H9 (cell line): Measurements from ENCODE around the gene NPIPA1. TPM values are rescaled to one million over a fixed set of nuclear protein-coding genes. Genes with fewer than 3 reads are reported as not detected.
"Not testable (repeated sequence)": the region's sequence is repeated elsewhere in the genome, so short reads cannot be mapped to it uniquely, and the experiment has no call there.

Experiments used
- DNase-seq: peaks from one replicate; pipeline ENCODE4 v3.0.0-alpha.2; 2017
- H2AFZ ChIP-seq: one replicate; pipeline ENCODE4 v1.6.1; 2013; ENCODE audit warnings: mild to moderate bottlenecking, low read length, control low read depth, moderate library complexity
- H2AK5ac ChIP-seq: 2 replicates; pipeline ENCODE4 v1.6.1; 2013; ENCODE audit warnings: low read length, control low read depth, mixed read lengths; ENCODE audit not compliant: insufficient read length
- H2BK120ac ChIP-seq: one replicate; pipeline ENCODE4 v1.6.1; 2013; ENCODE audit warnings: low read depth, mild to moderate bottlenecking, low read length, control low read depth, inconsistent platforms; ENCODE audit not compliant: poor library complexity, severe bottlenecking
- H2BK12ac ChIP-seq: 2 replicates; pipeline ENCODE4 v1.6.1; 2013; ENCODE audit warnings: low read length, control low read depth, mixed read lengths, low read depth; ENCODE audit not compliant: insufficient read length
- H2BK15ac ChIP-seq: 2 replicates; pipeline ENCODE4 v1.6.1; 2013; ENCODE audit warnings: low read depth, low read length, control low read depth
- H2BK20ac ChIP-seq: one replicate; pipeline ENCODE4 v1.6.1; 2013; ENCODE audit warnings: low read depth, mild to moderate bottlenecking, low read length, control low read depth, inconsistent platforms; ENCODE audit not compliant: poor library complexity, severe bottlenecking
- H2BK5ac ChIP-seq: 2 replicates; pipeline ENCODE4 v1.6.1; 2013; ENCODE audit warnings: low read length, control low read depth, mixed read lengths; ENCODE audit not compliant: insufficient read length
- H3K14ac ChIP-seq: 2 replicates; pipeline ENCODE4 v1.6.1; 2013; ENCODE audit warnings: low read length, control low read depth; ENCODE audit not compliant: insufficient read depth
- H3K18ac ChIP-seq: 2 replicates; pipeline ENCODE4 v1.6.1; 2013; ENCODE audit warnings: low read depth, mild to moderate bottlenecking, mixed read lengths, low read length, control low read depth; ENCODE audit not compliant: insufficient read length
- H3K23ac ChIP-seq: 2 replicates; pipeline ENCODE4 v1.6.1; 2013; ENCODE audit warnings: low read length, control low read depth, mixed read lengths, low read depth; ENCODE audit not compliant: insufficient read length
- H3K23me2 ChIP-seq: 2 replicates; pipeline ENCODE4 v1.6.1; 2013; ENCODE audit warnings: low read depth, mild to moderate bottlenecking, mixed read lengths, low read length, control low read depth; ENCODE audit not compliant: insufficient read length, poor library complexity, severe bottlenecking
- H3K27ac ChIP-seq: 2 replicates; pipeline ENCODE4 v1.5.1; 2013; ENCODE audit warnings: low read length, control low read depth, mixed read lengths, low read depth; ENCODE audit not compliant: insufficient read length
- H3K27me3 ChIP-seq: 2 replicates; pipeline ENCODE4 v1.6.1; 2013; ENCODE audit warnings: low read length, control low read depth, inconsistent platforms; ENCODE audit not compliant: insufficient read depth
- H3K4ac ChIP-seq: 2 replicates; pipeline ENCODE4 v1.6.1; 2013; ENCODE audit warnings: low read depth, mild to moderate bottlenecking, control low read depth, inconsistent platforms, low read length, moderate library complexity
- H3K4me1 ChIP-seq: 2 replicates; pipeline ENCODE4 v1.6.1; 2013; ENCODE audit warnings: low read length, control low read depth, inconsistent platforms; ENCODE audit not compliant: insufficient read depth
- H3K4me2 ChIP-seq: 2 replicates; pipeline ENCODE4 v1.6.1; 2013; ENCODE audit warnings: low read length, control low read depth, mixed read lengths; ENCODE audit not compliant: insufficient read length, insufficient read depth
- H3K56ac ChIP-seq: 2 replicates; pipeline ENCODE4 v1.6.1; 2013; ENCODE audit warnings: low read depth, mild to moderate bottlenecking, mixed read lengths, low read length, control low read depth; ENCODE audit not compliant: insufficient read length
- H3K79me1 ChIP-seq: 2 replicates; pipeline ENCODE4 v1.6.1; 2013; ENCODE audit warnings: low read depth, mild to moderate bottlenecking, moderate library complexity, low read length, control low read depth, inconsistent platforms; ENCODE audit not compliant: insufficient read depth, poor library complexity, severe bottlenecking
- H3K79me2 ChIP-seq: 2 replicates; pipeline ENCODE4 v1.6.1; 2013; ENCODE audit warnings: low read length, control low read depth, inconsistent platforms; ENCODE audit not compliant: insufficient read depth
- H3K9ac ChIP-seq: 2 replicates; pipeline ENCODE4 v1.6.1; 2013; ENCODE audit warnings: low read length, control low read depth, mixed read lengths; ENCODE audit not compliant: insufficient read length; ENCODE audit errors: extremely low read depth
- H3K9me3 ChIP-seq: one replicate; pipeline ENCODE4 v1.6.1; 2013; ENCODE audit warnings: low read depth, low read length, inconsistent platforms; ENCODE audit not compliant: control insufficient read depth
- H3T11ph ChIP-seq: one replicate; pipeline ENCODE4 v1.6.1; 2013; ENCODE audit warnings: mild to moderate bottlenecking, low read length, control low read depth, inconsistent platforms
- H4K20me1 ChIP-seq: one replicate; pipeline ENCODE4 v1.6.1; 2013; ENCODE audit not compliant: control insufficient read depth, insufficient read length, insufficient read depth
- H4K5ac ChIP-seq: 2 replicates; pipeline ENCODE4 v1.6.1; 2013; ENCODE audit warnings: low read depth, mild to moderate bottlenecking, mixed read lengths, low read length, control low read depth; ENCODE audit not compliant: insufficient read length
- H4K8ac ChIP-seq: replicated peaks from 2 replicates; pipeline ENCODE4 v1.6.1; 2013; ENCODE audit warnings: low read length, control low read depth, mixed read lengths, low read depth; ENCODE audit not compliant: insufficient read length
- H4K91ac ChIP-seq: 2 replicates; pipeline ENCODE4 v1.6.1; 2013; ENCODE audit warnings: low read depth, mild to moderate bottlenecking, moderate library complexity, mixed read lengths, low read length, control low read depth; ENCODE audit not compliant: insufficient read length
- H3K27ac Mint-ChIP-seq, 3 experiments: 2 replicates in 2 of 3; 3 replicates in 1 of 3; pipeline ENCODE4 v1.8.0; 2020 to 2021; ENCODE audit warnings: mixed read lengths in 3 of 3, mild to moderate bottlenecking in 1 of 3, moderate library complexity in 1 of 3
- H3K27me3 Mint-ChIP-seq: 2 replicates; pipeline ENCODE4 v1.8.0; 2021; ENCODE audit warnings: low read depth, mild to moderate bottlenecking, moderate library complexity, mixed read lengths
- H3K36me3 Mint-ChIP-seq, 3 experiments: 2 replicates in 2 of 3; 3 replicates in 1 of 3; pipeline ENCODE4 v1.8.0; 2020 to 2021; ENCODE audit warnings: low read depth in 3 of 3, mixed read lengths in 3 of 3; ENCODE audit not compliant: insufficient read depth in 1 of 3
- H3K4me1 Mint-ChIP-seq, 2 experiments: 2 replicates each; pipeline ENCODE4 v1.8.0; 2020; ENCODE audit warnings: mixed read lengths in 2 of 2
- H3K4me3 Mint-ChIP-seq, 2 experiments: 2 replicates in 1 of 2; 3 replicates in 1 of 2; pipeline ENCODE4 v1.8.0; 2020 to 2021; ENCODE audit warnings: mild to moderate bottlenecking in 2 of 2, mixed read lengths in 2 of 2, moderate library complexity in 1 of 2
- H3K9me3 Mint-ChIP-seq, 2 experiments: 2 replicates in 1 of 2; 3 replicates in 1 of 2; pipeline ENCODE4 v1.8.0; 2020; ENCODE audit warnings: mild to moderate bottlenecking in 2 of 2, mixed read lengths in 2 of 2, moderate library complexity in 1 of 2
- CTCF ChIP-seq: fragments of 200-600 bp; sonication (generic); conservative IDR thresholded peaks from 3 replicates; pipeline ENCODE4 v1.8.0; 2021; ENCODE audit warnings: antibody characterized with exemption, mild to moderate bottlenecking
- WGBS: extraction: QIAGEN DNeasy Blood & Tissue Kit; methylation state at CpG from one replicate; pipeline ENCODE4 v1.1.7; 2013; ENCODE audit warnings: missing lambda C conversion rate, low lambda C conversion rate, mixed read lengths; ENCODE audit not compliant: insufficient read length; ENCODE audit errors: extremely low coverage; 5-methylcytosine and 5-hydroxymethylcytosine counted together
- total RNA-seq: library from RNA; stranded (reverse); gene quantifications from 2 replicates; pipeline ENCODE4 v1.2.1, GENCODE V29; 2021

NPIPA1 gene
- total RNA-seq, 1 experiment from 2014 or later: 130 TPM

- not testable (repeated sequence) for H3K4ac ChIP-seq, H3K23ac ChIP-seq, H3T11ph ChIP-seq, H3K4me1 ChIP-seq, H4K20me1 ChIP-seq, H2BK15ac ChIP-seq, H3K27me3 Mint-ChIP-seq, H2BK20ac ChIP-seq, H2BK120ac ChIP-seq, H4K91ac ChIP-seq, H3K9me3 ChIP-seq, H3K27me3 ChIP-seq, H3K23me2 ChIP-seq, H4K8ac ChIP-seq, H2BK12ac ChIP-seq, H4K5ac ChIP-seq, H2AK5ac ChIP-seq, H2BK5ac ChIP-seq, H3K36me3 Mint-ChIP-seq, H3K9me3 Mint-ChIP-seq, H3K79me1 ChIP-seq, H3K79me2 ChIP-seq, H3K56ac ChIP-seq, H3K27ac ChIP-seq
- Histone ChIP-seq H3K4me2 (peak within 1 kb of the TSS; percentile 89), H3K9ac (peak within 1 kb of the TSS; percentile 86), H3K18ac (peak within 1 kb of the TSS; percentile 87), H3K14ac (peak within 1 kb of the TSS; percentile 86), H2AFZ (peak within 1 kb of the TSS; percentile 27)
- 0 out of 3 replicates have a peak, but pooled peaks have one; percentile 12 for TF ChIP-seq CTCF
- peak; percentile 96 for DNase-seq
- H3K27ac Mint-ChIP-seq: peak within 1 kb of the TSS; percentile 87 to 92 (median 89); a peak in 6 of 7 replicates
- H3K4me1 Mint-ChIP-seq: peaks cover 20 to 21% of the 10 kb centered on the region in 2 experiments
- WGBS: no CpG with 5 or more reads among the region's 74 CpGs
- peak within 1 kb of the TSS; percentile 88 to 93 for H3K4me3 Mint-ChIP-seq
Measured at GRCh38 chr16:14974656-14975417, 37.6 kb downstream of the NPIPA1 start, which contains the start of gene PDXDC1. Gene PDXDC1 (plus strand): TSS chr16:14975026. CDS start chr16:14975200, 174 bp downstream.

GRCh38 chr16:14975418-14976194 is 38.4 kb downstream of the NPIPA1 start:
- not testable (repeated sequence) for H3K36me3 Mint-ChIP-seq, H3K79me1 ChIP-seq, H3K23me2 ChIP-seq, H3K9me3 ChIP-seq, H2AK5ac ChIP-seq, H3K4ac ChIP-seq, DNase-seq, H3K27me3 Mint-ChIP-seq, H2AFZ ChIP-seq, H3K4me1 ChIP-seq, H2BK15ac ChIP-seq, H4K91ac ChIP-seq, H2BK12ac ChIP-seq, H3K23ac ChIP-seq, H2BK120ac ChIP-seq, H3T11ph ChIP-seq, H3K9me3 Mint-ChIP-seq, H2BK5ac ChIP-seq, H3K56ac ChIP-seq, H4K8ac ChIP-seq, H2BK20ac ChIP-seq, H3K79me2 ChIP-seq, H3K27me3 ChIP-seq, H3K18ac ChIP-seq, H3K27ac ChIP-seq, H4K20me1 ChIP-seq, H4K5ac ChIP-seq
- no CpG with 5 or more reads among the region's 47 CpGs for whole genome bisulfite sequencing
- Mint-ChIP-seq H3K27ac (0 out of 7 replicates have a peak overlapping the region, but pooled peaks of 1 of the 3 experiments have one; percentile 31), H3K4me3 (peak overlapping the region; percentile 88 to 93), H3K4me1 (peaks cover 21 to 23% of the 10 kb centered on the region in 2 experiments)
- Histone ChIP-seq H3K14ac (peak overlapping the region; percentile 32; the same call in 1 of the 2 replicates), H3K4me2 (peak overlapping the region; percentile 85), H3K9ac (peak overlapping the region; percentile 86)
